Measurements from ENCODE around the gene RFFL. TPM values are rescaled to one million over a fixed set of nuclear protein-coding genes. Genes with fewer than 3 reads are reported as not detected.

Gene RFFL
- total RNA-seq, 1 experiment from 2014 or later, result 40.3 TPM

DNA sequence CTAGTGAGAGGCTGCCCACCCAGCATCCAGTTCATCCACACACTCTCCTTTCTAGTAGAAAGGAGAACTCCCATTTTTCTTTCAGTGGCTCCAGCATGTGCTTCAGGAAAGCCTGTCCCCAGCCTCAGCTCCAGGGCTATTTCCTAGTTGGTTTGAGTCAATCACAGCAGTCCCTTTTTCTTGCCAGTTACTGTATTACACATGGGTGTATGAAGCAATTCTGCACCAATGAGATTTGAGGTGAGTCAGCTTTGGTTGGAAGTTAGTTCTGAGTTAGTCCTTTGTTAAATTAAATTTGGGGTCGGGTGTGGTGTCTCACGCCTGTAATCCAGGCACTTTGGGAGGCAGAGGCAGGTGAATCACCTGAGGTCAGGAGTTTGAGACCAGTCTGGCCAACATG is 31.4 kb upstream of the RFFL start:
- ATAC-seq (peak; percentile 92), DNase-seq (ENCODE audit: low read depth, low spot score) (peak; percentile 89)
- CTCF ChIA-PET, result interaction anchor here (0.8 kb wide), 1 partner anchor 9 kb away, joined by 4 read pairs; no protein-coding TSS in a partner anchor
- POLR2A ChIA-PET, result interaction anchor here (0.7 to 1.3 kb wide), 4 partner anchors 12 to 36 kb away, joined by 3 to 7 read pairs (median 4); no protein-coding TSS in a partner anchor
- peak overlapping the region; percentile 59 for H3K9ac ChIP-seq (ENCODE audit: low read length)
- peak overlapping the region; percentile 63 for H3K4me2 ChIP-seq (ENCODE audit: low read length)
- intact Hi-C loops (cut with micrococcal nuclease), result no loop called here
- no peaks in the 10 kb centered on the region for H3K9me2 ChIP-seq (ENCODE audit: insufficient read depth)
- RAD21 ChIA-PET (ENCODE audit: low non-redundant PET in 1 of 2, low total read pairs in 2 of 2, uncharacterized antibody in 2 of 2, unreplicated experiment in 2 of 2), result no interaction called here
- no peaks in the 10 kb centered on the region for H3K27me3 ChIP-seq (ENCODE audit: insufficient read depth, low read length)
- H4K20me1 ChIP-seq (ENCODE audit: insufficient read depth), result no peaks in the 10 kb centered on the region
- H3K36me3 ChIP-seq (ENCODE audit: control insufficient read depth in 1 of 2, insufficient read depth in 2 of 2, low read length in 2 of 2), result peaks cover 0 to 5% of the 10 kb centered on the region in 2 experiments; a peak in 2 of 4 replicates
- peaks cover 18 to 25% of the 10 kb centered on the region in 2 experiments for H3K4me1 ChIP-seq (ENCODE audit: control insufficient read depth in 1 of 2, insufficient read depth in 2 of 2, low read length in 2 of 2)
- H3K27ac ChIP-seq (ENCODE audit: low read depth, low read length), result peak overlapping the region; percentile 51
- no peaks in the 10 kb centered on the region for H3K79me2 ChIP-seq (ENCODE audit: insufficient read depth, low read length)
- no peak overlapping the region for H2AFZ ChIP-seq (ENCODE audit: low read depth, low read length, poor library complexity, severe bottlenecking)
- H3K9me3 ChIP-seq (ENCODE audit: control insufficient read depth in 1 of 2, insufficient read depth in 1 of 2, low read depth in 1 of 2, low read length in 2 of 2), result no peaks in the 10 kb centered on the region
- peak overlapping the region in 1 of 2 experiments; percentile 10; a peak in 1 of 4 replicates for H3K4me3 ChIP-seq (replicated peaks in 1 of 2; ENCODE audit: low read depth in 1 of 2, low read length in 2 of 2)
- BruUV-seq (replicated peaks), result no TSS peak
- TF ChIP-seq EZH2 (IDR thresholded peaks at IDR 0.05) (no peak), CEBPB (IDR thresholded peaks at IDR 0.05; ENCODE audit: low read depth) (peak; percentile 97), SIN3A (IDR thresholded peaks at IDR 0.05; ENCODE audit: low read depth) (peak; percentile 70; the same call in 1 of the 2 replicates), EZH2phosphoT487 (IDR thresholded peaks at IDR 0.05; ENCODE audit: borderline replicate concordance) (no peak), TCF7L2 (IDR thresholded peaks at IDR 0.05; ENCODE audit: borderline replicate concordance, extremely low read depth, insufficient read depth, insufficient read length) (no peak), EGR1 (IDR thresholded peaks at IDR 0.05; ENCODE audit: low read depth) (no peak), CBX3 (IDR thresholded peaks at IDR 0.05; ENCODE audit: low read depth) (0 out of 2 replicates have a peak, but pooled peaks have one; percentile 31), SRF (IDR thresholded peaks at IDR 0.05; ENCODE audit: low read depth) (no peak; the same call in 1 of the 2 replicates), ZNF274 (IDR thresholded peaks at IDR 0.05; ENCODE audit: low read depth, low read length) (no peak), ZFX (IDR thresholded peaks at IDR 0.05) (no peak), RAD21 (IDR thresholded peaks at IDR 0.05; ENCODE audit: low read depth) (peak; percentile 17; the same call in 1 of the 2 replicates), YY1 (IDR thresholded peaks at IDR 0.05; ENCODE audit: extremely low read depth, insufficient replicate concordance, low read depth, low read length) (no peak), POLR2AphosphoS5 (IDR thresholded peaks at IDR 0.05; ENCODE audit: low read depth, low read length) (peak; percentile 42; the same call in 1 of the 2 replicates), POLR2A (IDR thresholded peaks at IDR 0.05; ENCODE audit: borderline replicate concordance, extremely low read depth, insufficient read depth, insufficient read length) (no peak), SP1 (IDR thresholded peaks at IDR 0.05; ENCODE audit: low read depth) (peak; percentile 68), JUND (IDR thresholded peaks at IDR 0.05) (peak; percentile 71)
- TF ChIP-seq, protein P1, sequence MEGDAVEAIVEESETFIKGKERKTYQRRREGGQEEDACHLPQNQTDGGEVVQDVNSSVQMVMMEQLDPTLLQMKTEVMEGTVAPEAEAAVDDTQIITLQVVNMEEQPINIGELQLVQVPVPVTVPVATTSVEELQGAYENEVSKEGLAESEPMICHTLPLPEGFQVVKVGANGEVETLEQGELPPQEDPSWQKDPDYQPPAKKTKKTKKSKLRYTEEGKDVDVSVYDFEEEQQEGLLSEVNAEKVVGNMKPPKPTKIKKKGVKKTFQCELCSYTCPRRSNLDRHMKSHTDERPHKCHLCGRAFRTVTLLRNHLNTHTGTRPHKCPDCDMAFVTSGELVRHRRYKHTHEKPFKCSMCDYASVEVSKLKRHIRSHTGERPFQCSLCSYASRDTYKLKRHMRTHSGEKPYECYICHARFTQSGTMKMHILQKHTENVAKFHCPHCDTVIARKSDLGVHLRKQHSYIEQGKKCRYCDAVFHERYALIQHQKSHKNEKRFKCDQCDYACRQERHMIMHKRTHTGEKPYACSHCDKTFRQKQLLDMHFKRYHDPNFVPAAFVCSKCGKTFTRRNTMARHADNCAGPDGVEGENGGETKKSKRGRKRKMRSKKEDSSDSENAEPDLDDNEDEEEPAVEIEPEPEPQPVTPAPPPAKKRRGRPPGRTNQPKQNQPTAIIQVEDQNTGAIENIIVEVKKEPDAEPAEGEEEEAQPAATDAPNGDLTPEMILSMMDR (IDR thresholded peaks at IDR 0.05 in 2 of 3, conservative IDR thresholded peaks at IDR 0.05 in 1 of 3; ENCODE audit: borderline replicate concordance in 1 of 3, insufficient read depth in 1 of 3, low read depth in 2 of 3, low read length in 2 of 3), result no peak
- TF ChIP-seq, protein P2, sequence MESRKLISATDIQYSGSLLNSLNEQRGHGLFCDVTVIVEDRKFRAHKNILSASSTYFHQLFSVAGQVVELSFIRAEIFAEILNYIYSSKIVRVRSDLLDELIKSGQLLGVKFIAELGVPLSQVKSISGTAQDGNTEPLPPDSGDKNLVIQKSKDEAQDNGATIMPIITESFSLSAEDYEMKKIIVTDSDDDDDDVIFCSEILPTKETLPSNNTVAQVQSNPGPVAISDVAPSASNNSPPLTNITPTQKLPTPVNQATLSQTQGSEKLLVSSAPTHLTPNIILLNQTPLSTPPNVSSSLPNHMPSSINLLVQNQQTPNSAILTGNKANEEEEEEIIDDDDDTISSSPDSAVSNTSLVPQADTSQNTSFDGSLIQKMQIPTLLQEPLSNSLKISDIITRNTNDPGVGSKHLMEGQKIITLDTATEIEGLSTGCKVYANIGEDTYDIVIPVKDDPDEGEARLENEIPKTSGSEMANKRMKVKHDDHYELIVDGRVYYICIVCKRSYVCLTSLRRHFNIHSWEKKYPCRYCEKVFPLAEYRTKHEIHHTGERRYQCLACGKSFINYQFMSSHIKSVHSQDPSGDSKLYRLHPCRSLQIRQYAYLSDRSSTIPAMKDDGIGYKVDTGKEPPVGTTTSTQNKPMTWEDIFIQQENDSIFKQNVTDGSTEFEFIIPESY (IDR thresholded peaks at IDR 0.05; ENCODE audit: extremely low read depth, insufficient replicate concordance, low read length), result no peak
- TF ChIP-seq, protein P3, sequence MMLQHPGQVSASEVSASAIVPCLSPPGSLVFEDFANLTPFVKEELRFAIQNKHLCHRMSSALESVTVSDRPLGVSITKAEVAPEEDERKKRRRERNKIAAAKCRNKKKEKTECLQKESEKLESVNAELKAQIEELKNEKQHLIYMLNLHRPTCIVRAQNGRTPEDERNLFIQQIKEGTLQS (IDR thresholded peaks at IDR 0.05), result no peak
- TF ChIP-seq, protein P4, sequence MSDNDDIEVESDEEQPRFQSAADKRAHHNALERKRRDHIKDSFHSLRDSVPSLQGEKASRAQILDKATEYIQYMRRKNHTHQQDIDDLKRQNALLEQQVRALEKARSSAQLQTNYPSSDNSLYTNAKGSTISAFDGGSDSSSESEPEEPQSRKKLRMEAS (IDR thresholded peaks at IDR 0.05), result peak; percentile 61
- TF ChIP-seq, protein P5, sequence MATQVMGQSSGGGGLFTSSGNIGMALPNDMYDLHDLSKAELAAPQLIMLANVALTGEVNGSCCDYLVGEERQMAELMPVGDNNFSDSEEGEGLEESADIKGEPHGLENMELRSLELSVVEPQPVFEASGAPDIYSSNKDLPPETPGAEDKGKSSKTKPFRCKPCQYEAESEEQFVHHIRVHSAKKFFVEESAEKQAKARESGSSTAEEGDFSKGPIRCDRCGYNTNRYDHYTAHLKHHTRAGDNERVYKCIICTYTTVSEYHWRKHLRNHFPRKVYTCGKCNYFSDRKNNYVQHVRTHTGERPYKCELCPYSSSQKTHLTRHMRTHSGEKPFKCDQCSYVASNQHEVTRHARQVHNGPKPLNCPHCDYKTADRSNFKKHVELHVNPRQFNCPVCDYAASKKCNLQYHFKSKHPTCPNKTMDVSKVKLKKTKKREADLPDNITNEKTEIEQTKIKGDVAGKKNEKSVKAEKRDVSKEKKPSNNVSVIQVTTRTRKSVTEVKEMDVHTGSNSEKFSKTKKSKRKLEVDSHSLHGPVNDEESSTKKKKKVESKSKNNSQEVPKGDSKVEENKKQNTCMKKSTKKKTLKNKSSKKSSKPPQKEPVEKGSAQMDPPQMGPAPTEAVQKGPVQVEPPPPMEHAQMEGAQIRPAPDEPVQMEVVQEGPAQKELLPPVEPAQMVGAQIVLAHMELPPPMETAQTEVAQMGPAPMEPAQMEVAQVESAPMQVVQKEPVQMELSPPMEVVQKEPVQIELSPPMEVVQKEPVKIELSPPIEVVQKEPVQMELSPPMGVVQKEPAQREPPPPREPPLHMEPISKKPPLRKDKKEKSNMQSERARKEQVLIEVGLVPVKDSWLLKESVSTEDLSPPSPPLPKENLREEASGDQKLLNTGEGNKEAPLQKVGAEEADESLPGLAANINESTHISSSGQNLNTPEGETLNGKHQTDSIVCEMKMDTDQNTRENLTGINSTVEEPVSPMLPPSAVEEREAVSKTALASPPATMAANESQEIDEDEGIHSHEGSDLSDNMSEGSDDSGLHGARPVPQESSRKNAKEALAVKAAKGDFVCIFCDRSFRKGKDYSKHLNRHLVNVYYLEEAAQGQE (IDR thresholded peaks at IDR 0.05; ENCODE audit: low read depth), result no peak

All from HCT116 (cell line).